HEK293T (cell line): ENCODE results near the gene HCFC2.

Experiments used
- BHLHE40 ChIP-seq: fragments of 450-650 bp; IDR thresholded peaks from 2 replicates; pipeline ENCODE4 v1.6.1; 2016; ENCODE audit warnings: mild to moderate bottlenecking, moderate library complexity, borderline replicate concordance
- FOXA1 ChIP-seq: fragments of 450-650 bp; IDR thresholded peaks from 2 replicates; pipeline ENCODE4 v1.6.1; 2016; ENCODE audit warnings: mild to moderate bottlenecking
- SUZ12 ChIP-seq: fragments of 450-650 bp; IDR thresholded peaks from 2 replicates; pipeline ENCODE4 v1.6.1; 2016; ENCODE audit warnings: mild to moderate bottlenecking

- TF ChIP-seq FOXA1 (no peak), BHLHE40 (no peak), SUZ12 (no peak)
Measured at GRCh38 chr12:104094284-104094683, 30.0 kb downstream of the HCFC2 start.
